GM21423 (cell line): ENCODE data around the gene FAM110C.
"Not testable (repeated sequence)": the region's sequence is repeated elsewhere in the genome, so short reads cannot be mapped to it uniquely, and the experiment has no call there.

Source experiments
- ATAC-seq: cut with Tn5 transposase; IDR thresholded peaks from one replicate; pipeline ENCODE4 v1.9.1; 2021; ENCODE audit warnings: mild to moderate bottlenecking, moderate library complexity; ENCODE audit not compliant: unreplicated experiment

Gene FAM110C

DNA sequence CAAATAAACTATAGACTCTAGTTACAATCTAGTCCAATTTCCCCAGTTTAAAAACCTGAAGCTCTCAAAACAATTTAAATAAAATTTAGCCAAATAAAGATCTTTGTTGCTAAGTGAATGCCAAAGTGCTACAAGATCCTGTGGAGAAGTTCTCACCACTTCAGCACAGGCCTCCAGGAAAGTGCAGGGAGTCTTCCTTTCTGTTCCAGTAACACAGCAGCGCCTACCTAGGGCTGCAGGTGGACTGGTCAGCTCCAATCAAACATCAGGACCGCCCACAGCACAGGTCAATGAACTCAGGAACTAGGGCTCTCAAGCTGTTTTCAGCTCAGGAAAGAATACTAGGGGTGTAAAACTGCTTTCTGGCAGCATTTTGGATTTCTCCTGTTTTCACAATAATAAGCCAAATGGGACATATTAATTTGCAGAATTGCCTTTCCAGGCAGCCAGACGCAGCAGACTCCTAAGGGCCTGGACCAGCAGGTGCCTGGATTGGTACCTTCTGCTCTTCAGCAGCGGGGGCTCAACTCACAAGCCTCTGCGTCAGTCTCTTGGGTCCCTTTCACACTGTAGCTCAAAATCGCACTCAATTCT lies 1.5 kb downstream of the FAM110C start:
- ATAC-seq: no peak

DNA sequence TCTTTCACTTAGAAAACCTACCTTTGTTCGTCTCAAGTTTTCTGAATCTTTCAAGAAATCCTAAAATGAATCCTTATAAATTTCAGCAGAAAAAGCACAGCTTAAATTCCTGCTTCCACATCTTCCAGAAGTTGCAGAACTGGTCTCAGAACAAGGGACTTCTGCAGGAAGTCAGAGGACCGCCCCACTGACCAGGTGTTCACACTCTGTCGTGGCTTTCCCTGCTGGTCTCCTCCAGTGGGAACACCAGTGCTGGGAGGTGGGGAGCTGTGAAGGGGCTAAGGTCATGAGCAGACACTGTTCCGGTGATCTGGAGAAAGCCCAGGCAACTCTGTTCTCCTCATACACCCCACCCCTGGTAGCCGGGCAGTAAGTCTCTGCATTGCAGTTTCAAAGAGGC lies 3.5 kb downstream of the FAM110C start:
- no peak for ATAC-seq

DNA sequence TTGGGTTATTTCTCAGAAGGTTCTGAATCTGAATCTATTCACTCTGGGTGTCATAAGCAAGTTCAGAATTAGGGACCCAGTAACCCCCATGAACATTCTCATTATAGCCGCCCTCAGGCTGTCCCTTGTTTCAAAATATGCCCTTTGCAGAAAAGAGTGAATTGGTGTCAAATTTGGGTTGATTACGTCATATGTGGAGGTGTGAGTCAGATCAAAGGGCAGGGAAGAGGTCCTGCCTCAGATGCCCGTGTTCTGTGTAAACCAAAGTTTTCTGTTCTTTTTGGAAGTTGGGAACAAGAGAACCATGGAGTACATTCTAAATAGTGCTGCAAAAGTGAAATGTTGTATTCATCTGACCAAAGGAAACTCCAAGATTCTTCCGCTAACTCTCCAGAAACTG lies 5.8 kb downstream of the FAM110C start:
- no peak for ATAC-seq

DNA sequence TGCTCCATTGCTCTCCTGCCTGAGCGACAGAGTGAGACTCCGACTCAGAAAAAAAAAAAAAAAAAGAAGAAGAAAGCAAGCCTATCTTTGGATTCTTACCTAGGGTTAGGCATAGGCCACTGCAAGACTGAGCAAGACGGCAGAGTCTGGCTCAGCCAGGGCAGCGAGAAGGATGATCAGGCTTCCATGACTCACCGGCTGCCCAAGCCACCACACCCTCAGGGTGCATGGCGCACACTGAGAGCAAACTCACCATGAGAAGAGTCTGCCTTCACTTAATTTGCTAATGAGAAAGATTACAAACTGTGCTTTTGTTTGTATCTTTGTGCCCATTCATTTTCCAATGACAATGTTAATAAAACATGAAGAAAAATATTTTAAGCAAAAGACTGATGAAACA lies 8.2 kb downstream of the FAM110C start:
- no peak for ATAC-seq

DNA sequence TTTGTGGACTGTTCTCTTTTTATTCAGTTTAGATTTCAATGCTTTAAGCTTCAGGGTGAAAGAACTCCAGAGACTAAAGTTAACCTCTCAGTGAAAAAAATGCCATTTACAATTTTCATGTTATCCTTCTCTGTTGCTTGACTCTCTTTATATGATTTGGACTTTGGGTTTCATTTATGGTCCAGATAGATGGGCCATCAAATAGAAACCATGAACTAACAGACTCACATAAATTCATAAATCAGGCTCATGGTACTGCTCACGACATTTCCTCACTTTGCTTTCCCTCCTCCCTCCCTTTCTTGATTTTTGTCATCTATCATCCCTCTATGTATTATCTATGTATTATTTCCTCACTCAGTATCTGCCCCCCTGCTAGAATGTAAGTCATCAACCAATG lies 10.0 kb downstream of the FAM110C start:
- ATAC-seq: no peak

DNA sequence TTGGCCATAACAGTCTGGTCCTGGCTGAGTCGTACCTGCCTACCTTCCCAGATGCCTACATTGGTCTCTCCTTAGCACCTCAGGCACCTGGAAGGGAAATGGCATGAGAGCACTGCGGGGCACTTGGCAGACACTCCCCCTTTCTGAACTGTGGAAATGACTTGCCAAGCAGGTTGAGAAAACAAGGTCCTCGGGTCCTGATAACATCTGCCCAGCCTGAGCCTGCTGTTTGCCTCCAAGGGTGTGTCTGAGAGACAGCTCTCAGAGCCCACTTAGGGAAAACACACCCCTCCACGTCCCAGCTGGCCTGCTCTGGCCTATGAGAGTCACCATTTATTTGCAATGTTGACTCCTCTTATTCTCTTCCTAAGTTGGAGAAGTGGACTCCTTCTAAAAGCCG lies 10.5 kb downstream of the FAM110C start:
- no peak for ATAC-seq

DNA sequence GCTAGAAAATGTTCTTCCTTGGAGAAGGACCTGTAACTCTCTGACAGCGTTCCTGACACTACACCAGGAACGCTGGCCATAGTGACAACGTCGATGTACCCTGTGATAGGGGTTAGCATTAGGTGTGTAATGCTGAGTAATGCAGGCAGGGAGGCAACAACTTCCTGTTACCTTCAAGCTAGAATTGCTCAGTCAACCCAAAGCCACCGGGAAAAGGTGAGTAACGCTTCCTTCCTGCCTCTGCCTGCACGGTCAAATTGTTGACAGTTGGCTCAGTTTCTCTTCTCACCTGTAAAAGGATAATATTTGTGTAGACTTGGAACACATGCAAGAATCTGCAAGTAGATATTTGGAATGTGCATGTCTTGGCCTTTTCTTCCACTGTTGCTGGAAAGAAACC lies 12.7 kb downstream of the FAM110C start:
- ATAC-seq: peak; percentile 62

DNA sequence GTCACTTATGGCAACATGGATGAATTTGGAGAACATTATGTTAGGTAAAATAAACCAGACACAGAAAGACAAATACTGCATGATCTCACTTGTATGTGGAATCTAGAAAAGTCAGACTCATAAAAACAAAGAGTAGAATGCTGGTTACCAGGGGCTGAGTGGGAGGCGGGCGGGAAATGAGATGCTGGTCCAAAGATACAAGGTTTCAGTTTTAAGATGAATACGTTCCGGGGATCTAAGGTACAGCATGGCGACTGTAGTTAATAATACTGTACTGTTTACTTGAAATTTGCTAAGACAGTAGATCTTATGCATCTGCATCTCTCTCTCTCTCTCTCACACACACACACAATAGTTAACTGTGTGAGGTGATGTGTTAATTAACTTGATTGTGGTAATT lies 14.2 kb downstream of the FAM110C start:
- no peak for ATAC-seq

DNA sequence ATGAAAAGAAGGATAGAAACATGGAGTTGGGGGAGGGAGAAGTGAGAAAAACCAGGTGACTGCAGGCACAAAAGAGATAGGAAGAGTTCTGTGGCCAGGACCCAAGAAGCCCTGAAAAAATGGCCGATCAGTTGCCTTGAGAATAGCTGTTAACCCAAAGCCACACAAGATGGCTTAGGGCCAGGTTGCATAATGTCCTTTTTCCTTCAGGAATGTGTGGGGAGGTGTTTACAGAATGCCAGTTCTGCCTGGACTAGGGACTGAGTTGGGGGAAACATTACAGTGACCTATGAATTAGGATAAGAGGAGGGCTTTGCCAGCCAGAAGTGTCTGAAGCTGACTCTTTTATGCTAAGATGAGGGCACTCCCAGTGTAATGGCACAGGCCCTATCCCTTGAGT lies 17.1 kb downstream of the FAM110C start:
- no peak for ATAC-seq

DNA sequence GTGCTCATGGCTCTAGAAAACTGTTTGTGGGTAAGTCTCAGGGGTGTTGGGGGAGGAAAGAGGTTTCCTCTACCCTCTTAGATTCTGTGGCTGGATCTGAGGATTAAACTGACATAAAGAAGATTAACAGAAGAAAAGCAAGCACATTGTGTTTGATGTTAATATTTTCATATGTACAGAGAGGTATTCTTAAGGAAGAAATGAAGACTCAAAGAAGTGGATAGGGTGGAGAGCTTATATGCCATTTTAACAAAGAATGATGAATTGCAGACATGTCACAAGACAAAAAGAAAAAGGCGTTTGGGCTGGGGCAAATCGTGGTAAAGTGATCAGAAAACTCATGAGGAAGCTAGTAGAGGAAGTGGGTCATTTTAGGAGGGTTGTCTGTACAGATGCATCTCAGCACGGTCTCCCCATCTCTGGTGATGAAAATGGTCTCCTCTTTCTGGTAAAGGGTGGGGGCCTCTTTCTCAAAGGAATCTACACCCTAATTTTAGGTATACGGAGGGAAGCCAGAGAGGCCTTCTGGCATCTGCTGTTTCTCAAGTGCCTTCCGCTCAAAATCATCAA lies 17.8 kb downstream of the FAM110C start:
- ATAC-seq: no peak

DNA sequence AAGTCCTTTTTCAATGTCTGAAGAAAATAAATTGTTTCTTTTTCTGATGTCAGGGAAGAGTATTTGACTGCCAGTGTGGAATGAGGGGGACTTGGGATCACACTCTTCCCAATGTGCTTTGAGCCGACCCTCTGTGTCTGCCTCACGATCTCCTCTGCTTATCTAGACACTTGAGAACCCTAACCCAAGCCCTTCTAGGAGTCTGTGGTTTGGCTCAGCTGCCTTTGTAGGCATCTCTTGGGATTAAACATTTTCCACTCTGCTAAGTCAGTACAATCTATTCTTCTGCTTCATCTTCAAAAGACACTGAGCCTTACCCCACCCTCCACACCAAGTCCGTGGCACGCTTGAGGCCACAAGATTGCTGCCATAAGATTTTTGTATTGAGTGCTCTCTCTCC lies 19.4 kb downstream of the FAM110C start:
- ATAC-seq: no peak

DNA sequence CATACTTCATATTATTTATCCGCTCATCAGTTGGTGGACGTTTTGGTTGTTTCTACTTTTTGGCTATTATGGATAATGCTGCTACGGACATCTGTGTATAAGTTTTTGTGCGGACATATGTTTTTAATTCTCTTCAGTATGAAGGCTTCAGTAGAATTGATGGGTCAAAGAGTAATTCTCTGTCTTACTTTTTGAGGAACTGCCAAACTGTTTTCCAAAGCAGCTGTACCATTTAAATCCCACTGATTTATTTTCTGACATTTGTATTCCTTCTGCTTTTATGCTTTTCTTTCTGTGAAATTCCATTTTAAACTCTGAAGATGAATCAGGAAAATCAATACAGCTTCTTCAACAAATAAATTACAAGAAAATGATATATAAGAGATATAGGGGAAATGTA lies 20.8 kb downstream of the FAM110C start:
- ATAC-seq: no peak

DNA sequence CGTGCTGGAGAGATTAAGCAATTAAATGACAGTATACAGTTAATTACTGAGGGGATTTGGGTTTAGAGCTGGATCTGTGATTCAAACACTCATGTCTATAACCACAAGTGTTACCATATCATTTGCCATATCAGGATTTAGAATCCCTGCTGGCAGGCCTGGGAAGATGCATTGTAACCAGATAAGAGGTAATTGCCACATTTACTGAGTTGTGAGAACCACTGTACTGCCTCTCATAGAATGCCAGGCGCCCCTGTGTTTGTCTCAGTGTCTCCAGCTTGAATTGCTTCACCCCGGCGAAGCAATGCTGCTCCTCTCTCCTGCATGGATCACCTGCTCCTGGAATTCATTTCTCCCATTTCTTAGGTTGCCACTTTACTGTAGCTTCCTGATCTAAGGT lies 21.7 kb downstream of the FAM110C start:
- ATAC-seq: not testable (repeated sequence)

DNA sequence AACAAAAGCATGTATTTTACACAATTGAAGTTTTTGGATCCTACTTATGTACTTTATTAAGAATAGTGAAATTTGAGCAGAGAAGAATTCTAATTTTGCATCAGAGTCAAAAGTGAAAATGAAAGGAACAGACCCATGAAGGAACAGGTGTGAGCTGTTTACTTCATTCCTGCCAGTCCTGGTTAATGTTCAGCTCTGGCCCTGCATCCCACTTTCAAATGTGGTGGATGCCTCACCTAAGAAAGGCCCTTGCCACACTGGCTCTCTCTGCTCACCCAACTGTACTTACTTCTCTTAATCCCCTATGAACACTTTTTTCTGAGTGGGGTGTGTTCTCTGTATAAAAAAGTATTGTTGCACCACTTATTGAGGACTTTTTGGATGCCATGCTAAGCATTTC lies 22.2 kb downstream of the FAM110C start:
- peak; percentile 98 for ATAC-seq

DNA sequence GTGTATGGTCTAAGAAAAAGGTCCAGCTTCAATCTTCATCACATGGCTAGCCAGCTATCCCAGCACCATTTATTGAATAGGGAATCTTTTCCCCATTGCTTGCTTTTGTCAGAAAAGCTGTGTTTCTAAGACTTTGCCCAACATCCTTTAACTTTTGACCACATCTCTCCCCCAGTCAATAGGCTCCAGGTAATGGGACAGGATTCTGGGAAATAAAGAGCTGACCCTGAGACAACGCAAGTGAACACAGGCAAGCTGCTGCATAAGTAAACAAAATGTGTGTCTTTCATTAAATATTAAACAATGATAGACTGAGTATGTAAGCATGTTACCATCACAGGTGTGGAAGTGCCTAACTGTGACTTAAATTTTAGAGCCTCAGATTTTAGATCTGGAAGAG lies 23.0 kb downstream of the FAM110C start:
- no peak for ATAC-seq

DNA sequence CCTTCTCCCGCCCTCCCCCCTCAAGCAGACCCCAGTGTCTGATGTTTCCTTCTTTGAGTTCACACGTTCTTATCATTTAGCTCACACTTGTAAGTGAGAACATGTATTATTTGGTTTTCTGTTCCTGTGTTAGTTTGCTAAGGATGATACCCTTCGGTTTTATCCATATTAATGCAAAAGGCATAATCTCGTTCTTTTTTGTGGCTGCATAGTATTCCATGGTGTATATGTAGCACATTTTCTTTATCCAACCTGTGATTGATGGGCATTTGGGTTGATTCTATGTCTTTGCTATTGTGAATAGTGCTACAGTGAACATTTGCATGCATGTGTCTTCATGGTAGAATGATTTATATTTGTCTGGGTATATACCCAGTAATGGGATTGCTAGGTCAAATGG lies 24.1 kb downstream of the FAM110C start:
- not testable (repeated sequence) for ATAC-seq

DNA sequence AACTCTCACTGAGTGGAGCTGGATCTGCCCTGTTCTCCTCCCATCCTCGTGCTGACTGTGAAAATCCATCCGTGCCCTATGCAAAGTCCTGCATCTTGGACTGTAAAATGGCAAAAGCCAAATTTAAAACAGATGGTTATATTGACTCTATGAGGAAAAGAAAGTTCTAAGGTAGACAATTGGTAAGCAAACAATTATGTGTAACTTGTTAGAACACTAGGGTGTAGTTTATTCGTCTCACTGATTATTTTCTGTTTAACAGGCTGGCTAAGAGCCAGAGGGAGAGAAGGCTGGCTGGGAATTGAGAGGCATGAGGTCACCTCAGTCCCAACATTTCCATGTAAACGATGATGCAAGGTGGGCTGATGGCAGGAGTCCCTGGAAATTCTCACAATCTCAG lies 26.0 kb downstream of the FAM110C start:
- not testable (repeated sequence) for ATAC-seq

DNA sequence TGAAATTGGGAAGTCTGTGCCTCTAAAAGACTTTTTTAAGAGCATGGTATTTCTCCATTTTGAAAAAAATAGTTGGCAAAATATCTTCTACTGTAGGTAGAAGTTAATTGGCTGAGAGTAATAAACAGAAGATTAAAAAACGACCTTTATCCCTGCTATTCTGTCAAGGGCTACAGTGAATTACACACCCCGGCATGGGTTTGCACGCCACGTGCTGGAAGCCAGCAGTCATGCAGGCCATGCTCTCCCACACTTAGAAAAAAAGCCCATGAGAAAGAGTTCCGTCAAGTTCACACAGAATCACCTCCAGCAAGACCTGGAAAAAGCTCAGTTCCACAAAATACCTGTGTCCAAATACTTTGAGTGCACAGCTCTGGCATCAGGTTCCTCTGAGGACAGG lies 26.8 kb downstream of the FAM110C start:
- no peak for ATAC-seq

DNA sequence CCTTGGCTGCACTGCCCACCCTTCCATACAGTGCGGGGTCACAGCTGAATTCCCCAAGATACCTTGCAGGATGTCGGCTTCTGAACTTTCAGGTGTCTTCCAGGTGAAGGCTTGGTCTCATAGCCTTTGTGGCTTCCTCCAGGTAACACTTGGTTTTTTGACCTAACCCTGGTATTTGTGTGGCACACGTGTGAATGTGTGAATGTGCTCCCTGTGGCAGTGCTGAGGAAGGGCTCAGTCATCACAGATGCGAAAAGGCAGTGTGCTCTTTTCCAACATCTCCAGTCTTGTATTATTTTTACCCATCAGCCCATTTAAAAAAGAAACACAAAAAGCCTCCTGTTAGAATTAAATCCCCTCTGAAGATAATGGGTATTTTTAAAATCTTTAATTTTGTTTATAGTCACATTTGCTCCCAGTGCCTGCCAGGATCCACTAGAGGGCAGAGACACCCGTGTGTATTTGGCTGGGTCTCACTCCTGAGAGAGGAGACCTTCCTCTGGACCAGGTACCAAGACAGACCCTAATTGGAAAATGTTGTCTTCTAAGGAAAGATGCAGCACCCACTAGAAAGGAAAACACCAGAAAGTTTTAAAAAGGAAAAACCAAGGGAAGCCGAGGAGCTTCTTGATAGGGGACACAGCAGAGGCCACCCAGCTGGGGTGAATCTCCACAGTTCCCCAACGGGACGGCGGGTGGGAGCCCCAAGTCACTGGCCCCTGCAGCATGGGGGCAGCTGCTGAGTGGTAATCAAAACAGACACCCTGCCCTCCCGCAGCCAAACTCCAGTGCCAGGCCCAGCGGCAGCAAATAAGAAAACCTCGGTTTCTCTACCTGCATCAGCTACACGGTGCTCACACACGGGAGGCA lies 27.7 kb downstream of the FAM110C start:
- no peak for ATAC-seq

DNA sequence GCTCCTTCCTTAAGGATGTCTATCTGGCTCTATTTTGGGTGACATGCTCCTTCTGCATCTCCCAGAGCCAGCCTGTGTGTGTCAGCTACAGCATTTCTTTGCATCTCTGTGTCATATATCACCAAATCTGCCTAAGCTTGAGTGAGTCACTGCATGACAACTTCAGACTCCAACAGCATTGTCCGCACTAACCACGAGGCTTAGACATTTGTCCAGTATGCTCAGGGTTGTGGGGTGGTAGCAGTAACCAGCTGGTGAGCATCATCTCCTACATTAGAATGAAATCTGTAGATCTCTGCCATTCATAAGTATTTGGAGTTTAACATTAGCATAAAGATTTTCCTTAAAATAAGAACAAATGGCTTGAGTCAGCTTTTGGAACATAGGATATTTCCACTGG lies 30.4 kb downstream of the FAM110C start:
- not testable (repeated sequence) for ATAC-seq

DNA sequence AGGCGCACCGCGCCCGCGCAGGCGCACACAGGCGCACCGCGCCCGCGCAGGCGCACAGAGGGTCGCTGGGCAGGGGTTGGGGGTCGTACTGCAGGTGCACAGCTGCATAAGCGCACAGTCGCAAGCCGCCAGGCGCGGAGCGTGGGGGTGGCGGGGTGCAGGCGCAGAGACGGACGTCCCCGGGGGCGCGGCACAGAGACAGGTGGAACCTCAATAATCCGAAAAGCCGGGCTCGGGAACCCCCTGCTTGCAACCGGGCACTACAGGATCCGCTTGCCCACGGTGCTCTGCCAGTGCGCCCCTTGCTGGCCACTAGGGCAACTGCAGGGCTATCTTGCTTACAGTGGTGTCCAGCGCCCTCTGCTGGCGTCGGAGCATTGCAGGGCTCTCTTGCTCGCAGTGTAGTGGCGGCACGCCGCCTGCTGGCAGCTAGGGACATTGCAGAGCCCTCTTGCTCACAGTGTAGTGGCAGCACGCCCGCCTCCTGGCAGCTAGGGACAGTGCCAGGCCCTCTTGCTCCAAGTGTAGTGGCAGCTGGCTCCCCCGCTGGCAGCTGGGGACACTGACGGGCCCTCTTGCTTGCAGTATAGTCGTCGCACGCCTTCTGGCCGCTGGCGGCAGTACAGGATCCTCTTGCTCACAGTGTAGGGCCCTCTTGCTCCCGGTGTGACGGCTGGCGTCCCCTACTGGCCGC lies 34.9 kb downstream of the FAM110C start:
- no peak for ATAC-seq
